ENCODE results near the gene CACNA2D4. TPM values are rescaled to one million over a fixed set of nuclear protein-coding genes. Genes with fewer than 3 reads are reported as not detected.

The CACNA2D4 gene
- total RNA-seq, 4 donors from 2014 or later = 1.4 to 3.3 (median 3.0) TPM

- Histone ChIP-seq H3K9me3 (peaks cover 0 to 12% (median 0%) of the 10 kb centered on the region in 3 donors), H3K4me1 (no peaks in the 10 kb centered on the region), H3K4me3 (no peak overlapping the region), H3K36me3 (no peaks in the 10 kb centered on the region), H3K27ac (no peak overlapping the region), H3K27me3 (no peaks in the 10 kb centered on the region)
- no peak for TF ChIP-seq CTCF (IDR thresholded peaks at IDR 0.05)
- TF ChIP-seq EP300 (IDR thresholded peaks at IDR 0.05) = no peak
- no peak for TF ChIP-seq POLR2A (IDR thresholded peaks at IDR 0.05)
- TF ChIP-seq POLR2AphosphoS5 (IDR thresholded peaks at IDR 0.05) = no peak
- no peak for ATAC-seq
- WGBS, 2 donors (ENCODE audit: low coverage in 1 of 2) = 63 to 100% methylated on average over 2 to 6 of the region's 10 CpGs
Observed at GRCh38 chr12:1886396-1887008, 31.9 kb downstream of the CACNA2D4 start.

GRCh38 chr12:1885599-1886245 lies 32.7 kb downstream of the CACNA2D4 start:
- Histone ChIP-seq H3K9me3 (peaks cover 0 to 6% (median 0%) of the 10 kb centered on the region in 3 donors), H3K27me3 (no peaks in the 10 kb centered on the region), H3K4me1 (no peaks in the 10 kb centered on the region), H3K4me3 (no peak overlapping the region), H3K36me3 (no peaks in the 10 kb centered on the region), H3K27ac (no peak overlapping the region)
- ATAC-seq = no peak
- no peak for TF ChIP-seq POLR2A (IDR thresholded peaks at IDR 0.05)
- TF ChIP-seq POLR2AphosphoS5 (IDR thresholded peaks at IDR 0.05) = no peak
- no peak for TF ChIP-seq CTCF (IDR thresholded peaks at IDR 0.05)
- no peak for TF ChIP-seq EP300 (IDR thresholded peaks at IDR 0.05)
- 74 to 95% methylated on average over 2 to 13 of the region's 13 CpGs for WGBS, 2 donors (ENCODE audit: low coverage in 1 of 2)

- no peak overlapping the region for H3K4me3 ChIP-seq
- no peaks in the 10 kb centered on the region for H3K36me3 ChIP-seq
- no peak for ATAC-seq
- H3K27me3 ChIP-seq = no peaks in the 10 kb centered on the region
- H3K27ac ChIP-seq = no peak overlapping the region
- 80% methylated on average over 1 of the region's 5 CpGs; no CpG with 5 or more reads in 1 of the 2 donors for WGBS, 2 donors (ENCODE audit: low coverage in 1 of 2)
- peaks cover 0 to under 1% (median 0%) of the 10 kb centered on the region in 3 donors for H3K9me3 ChIP-seq
- no peaks in the 10 kb centered on the region for H3K4me1 ChIP-seq
- TF ChIP-seq POLR2A (IDR thresholded peaks at IDR 0.05) = no peak
- TF ChIP-seq POLR2AphosphoS5 (IDR thresholded peaks at IDR 0.05) = no peak
Observed at GRCh38 chr12:1885082-1885596, 33.3 kb downstream of the CACNA2D4 start.

- H3K27me3 ChIP-seq = no peaks in the 10 kb centered on the region
- H3K4me3 ChIP-seq = no peak overlapping the region
- H3K4me1 ChIP-seq = no peaks in the 10 kb centered on the region
- TF ChIP-seq POLR2AphosphoS5 (IDR thresholded peaks at IDR 0.05) = no peak
- no peak for TF ChIP-seq EP300 (IDR thresholded peaks at IDR 0.05)
- TF ChIP-seq POLR2A (IDR thresholded peaks at IDR 0.05) = no peak
- no peaks in the 10 kb centered on the region for H3K9me3 ChIP-seq
- H3K36me3 ChIP-seq = no peaks in the 10 kb centered on the region
- H3K27ac ChIP-seq = no peak overlapping the region
- WGBS, 2 donors (ENCODE audit: low coverage in 1 of 2) = 94 to 100% methylated on average over 1 to 3 of the region's 9 CpGs
- no peak for ATAC-seq
Observed at GRCh38 chr12:1884651-1885050, 33.8 kb downstream of the CACNA2D4 start.

- Histone ChIP-seq H3K36me3 (no peaks in the 10 kb centered on the region), H3K4me1 (no peaks in the 10 kb centered on the region), H3K27ac (no peak overlapping the region), H3K9me3 (no peaks in the 10 kb centered on the region), H3K27me3 (no peaks in the 10 kb centered on the region), H3K4me3 (no peak overlapping the region)
- 76% methylated on average over 3 of the region's 8 CpGs; no CpG with 5 or more reads in 1 of the 2 donors for WGBS, 2 donors (ENCODE audit: low coverage in 1 of 2)
- no peak for TF ChIP-seq EP300 (IDR thresholded peaks at IDR 0.05)
- TF ChIP-seq CTCF (IDR thresholded peaks at IDR 0.05) = no peak
- TF ChIP-seq POLR2AphosphoS5 (IDR thresholded peaks at IDR 0.05) = no peak
- TF ChIP-seq POLR2A (IDR thresholded peaks at IDR 0.05) = no peak
- no peak for ATAC-seq
Observed at GRCh38 chr12:1883513-1883912, 34.9 kb downstream of the CACNA2D4 start.

Measured in gastroesophageal sphincter (tissue), 4 donors.